CD4-positive, alpha-beta T cell treated with Interleukin-4 for 1 hour (primary cell): ENCODE measurements around the gene ABR.
A peak's percentile ranks its signal among the peaks of the same experiment; 100 is the strongest.

Experiments
- DNase-seq, 2 donors: peaks; one replicate each; pipeline ENCODE4 v3.0.0-alpha.2; 2020 to 2022

The ABR gene

GRCh38 chr17:1179818-1180742 lies at the start of gene ABR:
TSS of gene ABR (minus strand) at chr17:1179981. CDS start at chr17:1179727, 254 bp downstream.
- DNase-seq = peak; percentile 48 to 63

GRCh38 chr17:1229349-1229899 lies 49.6 kb upstream of the ABR start:
- peak; percentile 47 to 74 for DNase-seq

GRCh38 chr17:1228781-1229348 lies 49.1 kb upstream of the ABR start:
- DNase-seq = no peak

- DNase-seq = peak; percentile 25 to 59
Observed at GRCh38 chr17:1227917-1228780, 48.4 kb upstream of the ABR start.

- no peak for DNase-seq
Observed at GRCh38 chr17:1227365-1227764, 47.6 kb upstream of the ABR start.

- no peak for DNase-seq
Observed at GRCh38 chr17:1226308-1226707, 46.5 kb upstream of the ABR start.

- no peak for DNase-seq
Observed at GRCh38 chr17:1224330-1224729, 44.5 kb upstream of the ABR start.

GRCh38 chr17:1223662-1224061 lies 43.9 kb upstream of the ABR start:
- DNase-seq = no peak

GRCh38 chr17:1222321-1222720 lies 42.5 kb upstream of the ABR start:
- no peak for DNase-seq

GRCh38 chr17:1221209-1221608 lies 41.4 kb upstream of the ABR start:
- no peak for DNase-seq

- no peak for DNase-seq
Observed at GRCh38 chr17:1220346-1220745, 40.6 kb upstream of the ABR start.

- no peak for DNase-seq
Observed at GRCh38 chr17:1217089-1217385, 37.3 kb upstream of the ABR start.

GRCh38 chr17:1216217-1217088 lies 36.7 kb upstream of the ABR start:
- DNase-seq = no peak

GRCh38 chr17:1212946-1213345 lies 33.2 kb upstream of the ABR start:
- DNase-seq = no peak

- no peak for DNase-seq
Observed at GRCh38 chr17:1211287-1211686, 31.5 kb upstream of the ABR start.

- no peak for DNase-seq
Observed at GRCh38 chr17:1208966-1209365, 29.2 kb upstream of the ABR start.

- peak in 1 of 2 donors; percentile 58 for DNase-seq
Observed at GRCh38 chr17:1206026-1206777, 26.4 kb upstream of the ABR start.

GRCh38 chr17:1203967-1204291 lies 24.1 kb upstream of the ABR start:
- no peak for DNase-seq

- peak; percentile 48 to 60 for DNase-seq
Observed at GRCh38 chr17:1203111-1203966, 23.6 kb upstream of the ABR start.

- DNase-seq = no peak
Observed at GRCh38 chr17:1202291-1202690, 22.5 kb upstream of the ABR start.
